Right lobe of liver (tissue), 6 donors: ENCODE results near the gene TMEM72. TPM values are rescaled to one million over a fixed set of nuclear protein-coding genes. Genes with fewer than 3 reads are reported as not detected.

Experiments used
- ATAC-seq, 4 donors: fragments of 200-7000 bp; cut with Tn5 transposase; one replicate each; pipeline ENCODE4 v1.9.1; 2020; ENCODE audit warnings: mild to moderate bottlenecking in 4 of 4, moderate library complexity in 4 of 4
- DNase-seq, 3 donors: peaks; one replicate each; pipeline ENCODE4 v3.0.0-alpha.2; 2020
- H3K27ac ChIP-seq, 3 donors: fragments of 200-600 bp; one replicate each; pipeline ENCODE4 v1.8.0; 2022
- H3K27me3 ChIP-seq, 2 donors: fragments of 200-600 bp; one replicate each; pipeline ENCODE4 v1.8.0; 2022
- H3K36me3 ChIP-seq, 4 donors: fragments of 200-600 bp; sonication (generic) in 1 of 4; one replicate each; pipeline versions ENCODE4 v1.5.1 to v1.8.0; 2017 to 2022; ENCODE audit warnings: control low read depth in 1 of 4
- H3K4me1 ChIP-seq, 4 donors: fragments of 200-600 bp; sonication (generic) in 1 of 4; one replicate each; pipeline versions ENCODE4 v1.5.1 to v1.8.0; 2017 to 2022; ENCODE audit warnings: control low read depth in 1 of 4
- H3K4me3 ChIP-seq, 3 donors: fragments of 200-600 bp; one replicate each; pipeline ENCODE4 v1.8.0; 2022
- H3K9me3 ChIP-seq, 4 donors: fragments of 200-600 bp; sonication (generic) in 1 of 4; one replicate each; pipeline versions ENCODE4 v1.5.1 to v1.8.0; 2017 to 2022; ENCODE audit warnings: control low read depth in 1 of 4
- CTCF ChIP-seq, 4 donors: fragments of 200-600 bp in 3 of 4; fragments of 450-650 bp in 1 of 4; IDR thresholded peaks; one replicate each; pipeline versions ENCODE4 v1.5.1 to v1.8.0; 2016 to 2022; ENCODE audit warnings: antibody characterized with exemption in 4 of 4, mild to moderate bottlenecking in 2 of 4
- POLR2A ChIP-seq: fragments of 450-650 bp; IDR thresholded peaks from one replicate; pipeline ENCODE4 v1.6.1; 2017; ENCODE audit warnings: antibody characterized with exemption, mild to moderate bottlenecking
- WGBS: methylation state at CpG from one replicate; pipeline ENCODE4 v1.1.6; 2018; ENCODE audit warnings: low coverage, low lambda C conversion rate; ENCODE audit not compliant: insufficient coverage; ENCODE audit errors: missing lambda C conversion rate; 5-methylcytosine and 5-hydroxymethylcytosine counted together
- intact Hi-C, 2 donors: fragments of 100-400 bp; cut with DNase I; formaldehyde crosslinking; loops; one replicate each; pipeline versions ENCODE4 v1.11.2 to v1.14.1; 2022
- total RNA-seq, 6 experiments: library from RNA; depleted of rRNA in 2 of 6; stranded (reverse); fragments of >200 nt in 2 of 6; fragmentation: NEBNext Ultra II Directional in 3 of 6; extraction: Animal tissue kit (Norgen Biotek cat#: 25700) in 3 of 6; gene quantifications; one replicate each; pipeline versions ENCODE4 v1.1.0 to v1.2.4, GENCODE V29; 2016 to 2023
- donor health status: DM: no; HTN: yes; CAD: no.
- donor health status: DM: no; HTN: no; CAD: no.
- donor health status: DM: no; HTN: no; CAD: no.
- donor health status: DM: no; HTN: yes; CAD: no.
- donor health status: DM: no; HTN: yes; CAD: no.

TMEM72 gene
- total RNA-seq, 6 experiments from 2014 or later = not detected

GRCh38 chr10:44908936-44909630 lies 2.1 kb upstream of the TMEM72 start:
- DNase-seq = no peak
- Histone ChIP-seq H3K9me3 (no peaks in the 10 kb centered on the region), H3K4me3 (no peak overlapping the region), H3K27me3 (no peaks in the 10 kb centered on the region), H3K36me3 (no peaks in the 10 kb centered on the region), H3K4me1 (peaks cover 0 to 14% (median 0%) of the 10 kb centered on the region in 4 donors), H3K27ac (no peak overlapping the region)
- TF ChIP-seq POLR2A = no peak
- no peak for TF ChIP-seq CTCF (IDR thresholded peaks at IDR 0.05)
- no peak for ATAC-seq
- intact Hi-C loops = no loop called here
- WGBS = 92% methylated on average over 2 of the region's 7 CpGs

GRCh38 chr10:44909910-44910309 lies 1.2 kb upstream of the TMEM72 start:
- H3K27me3 ChIP-seq = no peaks in the 10 kb centered on the region
- intact Hi-C loops = no loop called here

GRCh38 chr10:44910602-44911001 lies 535 bp upstream of the TMEM72 start:
- peak in 2 of 4 donors; percentile 4 to 21 for ATAC-seq
- Histone ChIP-seq H3K4me1 (peaks cover 0 to 14% (median 0%) of the 10 kb centered on the region in 4 donors), H3K27me3 (no peaks in the 10 kb centered on the region), H3K36me3 (no peaks in the 10 kb centered on the region), H3K27ac (no peak overlapping the region), H3K4me3 (no peak overlapping the region), H3K9me3 (no peaks in the 10 kb centered on the region)
- intact Hi-C loops = no loop called here
- 21% methylated on average over 4 of the region's 7 CpGs for WGBS
- TF ChIP-seq CTCF (IDR thresholded peaks at IDR 0.05) (no peak), POLR2A (no peak)
- no peak for DNase-seq

More at GRCh38 chr10:44909910-44910309, 1.2 kb upstream of the TMEM72 start:
- Histone ChIP-seq H3K36me3 (no peaks in the 10 kb centered on the region), H3K9me3 (no peaks in the 10 kb centered on the region), H3K4me1 (peaks cover 0 to 14% (median 0%) of the 10 kb centered on the region in 4 donors), H3K27ac (no peak overlapping the region), H3K4me3 (no peak overlapping the region)
- WGBS = 76% methylated on average over 1 of the region's 1 CpG
- ATAC-seq (no peak), DNase-seq (no peak)
- TF ChIP-seq POLR2A = no peak
- no peak for TF ChIP-seq CTCF (IDR thresholded peaks at IDR 0.05)

GRCh38 chr10:44911951-44912350 lies 814 bp downstream of the TMEM72 start:
- DNase-seq (no peak), ATAC-seq (no peak)
- no peaks in the 10 kb centered on the region for H3K36me3 ChIP-seq
- H3K27me3 ChIP-seq = no peaks in the 10 kb centered on the region
- peaks cover 0 to 14% (median 0%) of the 10 kb centered on the region in 4 donors for H3K4me1 ChIP-seq
- WGBS = no CpG with 5 or more reads among the region's 3 CpGs
- H3K27ac ChIP-seq = no peak overlapping the region
- intact Hi-C loops = no loop called here
- H3K9me3 ChIP-seq = no peaks in the 10 kb centered on the region
- no peak for TF ChIP-seq CTCF (IDR thresholded peaks at IDR 0.05)
- no peak overlapping the region for H3K4me3 ChIP-seq
